PFSK-1 (cell line): ENCODE measurements around the gene EMILIN1.

ENCODE experiments used
- FOXP2 ChIP-seq: optimal IDR thresholded peaks from 2 replicates; pipeline ENCODE3; 2011; ENCODE audit warnings: borderline replicate concordance, control low read depth, inconsistent platforms; ENCODE audit not compliant: insufficient read depth; ENCODE audit errors: extremely low read length, extremely low read depth
- POLR2AphosphoS5 ChIP-seq: IDR thresholded peaks from 2 replicates; pipeline ENCODE4 v1.6.1; 2012; ENCODE audit warnings: low read depth, mild to moderate bottlenecking, control low read depth, low read length, moderate library complexity
- REST ChIP-seq, 2 experiments: IDR thresholded peaks; 2 replicates each; pipeline versions ENCODE4 v1.6.1 to v1.8.0; 2011 to 2012; ENCODE audit warnings: low read depth in 2 of 2, low read length in 2 of 2, control low read depth in 1 of 2, inconsistent platforms in 1 of 2, mild to moderate bottlenecking in 1 of 2, moderate library complexity in 1 of 2; ENCODE audit not compliant: insufficient read depth in 1 of 2
- SIN3A ChIP-seq: IDR thresholded peaks from 2 replicates; pipeline ENCODE4 v1.6.1; 2012; ENCODE audit warnings: mild to moderate bottlenecking, low read length, moderate library complexity, borderline replicate concordance; ENCODE audit not compliant: insufficient read depth
- TAF1 ChIP-seq: IDR thresholded peaks from 2 replicates; pipeline ENCODE4 v1.6.1; 2012; ENCODE audit warnings: low read length, control low read depth, borderline replicate concordance; ENCODE audit not compliant: insufficient read depth

DNA sequence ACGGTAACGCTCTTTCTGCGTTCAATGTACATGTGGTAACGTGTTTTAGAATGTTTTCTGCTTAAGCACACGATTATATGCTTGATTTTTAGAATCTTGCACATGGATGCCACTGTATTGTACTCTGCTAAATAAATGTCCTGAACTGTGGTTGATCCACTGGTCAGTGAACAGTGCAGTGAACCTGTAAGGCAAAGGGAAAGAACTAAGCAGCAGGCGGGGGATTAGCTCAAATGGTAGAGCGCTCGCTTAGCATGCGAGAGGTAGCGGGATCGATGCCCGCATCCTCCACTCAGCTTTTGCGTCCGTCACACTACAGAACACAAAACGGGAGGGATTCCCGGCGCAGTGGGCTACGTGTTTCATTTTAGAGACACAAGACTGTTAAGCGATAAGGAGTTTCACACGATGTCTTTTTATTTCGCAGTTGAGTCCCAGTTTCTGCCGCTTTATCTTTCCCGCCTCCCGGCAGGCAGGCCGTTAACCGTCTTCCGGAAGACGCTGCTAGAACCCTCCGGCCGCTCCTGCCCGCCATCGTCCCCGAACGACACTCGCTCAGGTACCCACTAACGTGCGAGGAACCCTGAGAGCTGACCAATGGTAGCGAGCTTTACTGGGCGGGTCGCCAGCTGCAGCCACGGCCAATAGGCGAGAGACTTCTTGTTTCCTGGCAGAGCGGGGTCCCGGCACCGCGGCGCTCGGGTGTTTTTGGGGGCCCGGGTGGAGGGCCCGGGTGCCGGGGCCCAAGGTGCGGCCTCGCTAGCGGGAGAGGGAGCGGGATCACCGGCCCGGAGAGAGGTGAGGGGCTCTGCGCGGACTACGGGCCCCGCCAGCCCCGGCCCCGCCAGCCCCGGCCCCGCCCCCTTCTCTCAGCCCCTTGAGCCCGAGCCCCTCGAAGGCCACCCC is 27.2 kb upstream of the EMILIN1 start, which contains the start of gene AGBL5:
- TF ChIP-seq POLR2AphosphoS5 (peak; percentile 86), TAF1 (no peak), SIN3A (no peak), REST (IDR thresholded peaks at IDR 0.05; ENCODE audit: insufficient read depth in 1 of 2, low read depth in 2 of 2, low read length in 2 of 2) (peak in 1 of 2 experiments; percentile 12; a peak in 1 of 4 replicates), FOXP2 (no peak)
